GM21786 (cell line): ENCODE results near the gene PCSK2.
"Not testable (repeated sequence)": the region's sequence is repeated elsewhere in the genome, so short reads cannot be mapped to it uniquely, and the experiment has no call there.

Source experiments
- ATAC-seq: cut with Tn5 transposase; IDR thresholded peaks from one replicate; pipeline ENCODE4 v1.9.1; 2021; ENCODE audit not compliant: unreplicated experiment

PCSK2 gene, protein sequence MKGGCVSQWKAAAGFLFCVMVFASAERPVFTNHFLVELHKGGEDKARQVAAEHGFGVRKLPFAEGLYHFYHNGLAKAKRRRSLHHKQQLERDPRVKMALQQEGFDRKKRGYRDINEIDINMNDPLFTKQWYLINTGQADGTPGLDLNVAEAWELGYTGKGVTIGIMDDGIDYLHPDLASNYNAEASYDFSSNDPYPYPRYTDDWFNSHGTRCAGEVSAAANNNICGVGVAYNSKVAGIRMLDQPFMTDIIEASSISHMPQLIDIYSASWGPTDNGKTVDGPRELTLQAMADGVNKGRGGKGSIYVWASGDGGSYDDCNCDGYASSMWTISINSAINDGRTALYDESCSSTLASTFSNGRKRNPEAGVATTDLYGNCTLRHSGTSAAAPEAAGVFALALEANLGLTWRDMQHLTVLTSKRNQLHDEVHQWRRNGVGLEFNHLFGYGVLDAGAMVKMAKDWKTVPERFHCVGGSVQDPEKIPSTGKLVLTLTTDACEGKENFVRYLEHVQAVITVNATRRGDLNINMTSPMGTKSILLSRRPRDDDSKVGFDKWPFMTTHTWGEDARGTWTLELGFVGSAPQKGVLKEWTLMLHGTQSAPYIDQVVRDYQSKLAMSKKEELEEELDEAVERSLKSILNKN

DNA sequence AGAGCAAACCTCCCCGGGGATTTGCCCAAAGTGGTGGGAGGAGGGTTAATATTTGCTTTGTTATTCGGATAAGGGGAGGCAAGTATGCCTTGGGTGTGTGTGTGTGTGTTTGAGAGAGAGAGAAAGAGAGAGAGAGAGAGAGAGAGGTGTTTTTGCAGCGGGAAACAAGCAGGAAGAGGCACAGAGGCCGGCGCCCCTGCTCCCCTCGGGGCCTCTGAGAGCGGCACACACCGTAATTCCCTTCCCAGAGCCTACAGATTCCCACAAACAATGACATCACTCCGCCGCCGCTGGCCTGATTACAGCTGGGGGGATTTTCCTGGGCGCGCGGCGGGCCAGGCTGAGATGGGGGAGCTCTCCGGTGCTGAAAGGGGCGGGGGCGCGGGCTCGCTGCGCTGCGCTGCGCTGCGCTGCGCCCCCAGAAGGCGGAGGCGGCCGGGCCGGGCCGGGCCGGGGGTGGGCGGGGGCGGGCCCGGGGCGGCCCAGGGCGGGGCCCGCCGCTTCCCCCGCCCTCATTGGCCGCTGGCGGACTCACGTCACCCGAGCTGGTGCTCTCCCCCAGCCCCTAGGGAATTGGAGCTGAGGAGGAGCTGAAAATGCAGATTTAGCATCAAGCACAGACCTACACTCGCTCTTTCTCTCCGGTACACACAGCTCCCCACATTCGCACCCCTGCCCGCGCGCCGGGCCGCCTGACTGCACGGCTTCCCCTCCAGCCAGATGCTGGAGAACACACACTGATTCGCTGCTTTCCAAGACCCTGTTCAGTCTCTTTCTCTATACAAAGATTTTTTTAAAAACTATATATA lies at the start of gene PCSK2:
Gene PCSK2, plus strand, starts transcription at position 631 of the 809 bp plus-strand sequence. CDS start 266 bp downstream, outside the sequence.
- ATAC-seq, result no peak

DNA sequence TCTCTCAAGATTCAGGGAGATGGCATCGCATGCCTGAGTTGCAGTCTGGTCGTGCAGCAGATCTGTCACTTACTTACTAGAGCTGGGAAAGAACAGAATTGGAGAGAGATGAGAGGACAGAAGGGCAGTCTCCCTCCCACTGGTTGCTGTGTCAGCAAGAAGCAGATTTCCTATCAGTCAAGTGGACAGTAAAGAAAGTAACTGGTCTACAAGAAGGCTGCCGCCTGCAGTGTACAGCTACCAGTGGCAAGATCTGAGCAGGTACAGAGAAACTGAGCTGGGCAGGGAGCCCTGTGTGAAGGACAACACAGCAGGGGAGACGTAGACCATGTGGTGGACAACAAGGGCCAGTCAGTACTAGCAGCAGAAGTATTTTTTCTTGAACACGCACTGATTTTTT lies 49.5 kb upstream of the PCSK2 start:
- no peak for ATAC-seq

DNA sequence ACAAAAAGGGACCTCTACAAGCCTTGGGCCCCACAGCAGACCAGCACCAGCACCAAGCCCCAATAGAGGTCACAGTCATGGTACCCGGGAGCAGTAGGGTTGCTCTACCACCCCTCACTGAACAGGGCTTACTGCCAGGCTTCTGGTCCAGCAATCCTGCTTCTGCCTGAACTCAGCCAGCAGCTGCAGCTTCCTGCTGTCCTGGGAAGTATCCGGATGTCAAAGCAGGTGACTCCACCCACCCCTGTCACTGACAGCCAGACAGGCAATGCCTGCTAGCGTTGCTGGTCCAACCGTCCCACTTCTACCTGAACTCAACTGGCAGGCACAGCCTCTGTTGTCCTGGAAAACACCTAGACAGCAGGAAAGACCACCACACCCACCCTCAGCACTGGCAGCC lies 47.0 kb upstream of the PCSK2 start:
- ATAC-seq, result no peak

DNA sequence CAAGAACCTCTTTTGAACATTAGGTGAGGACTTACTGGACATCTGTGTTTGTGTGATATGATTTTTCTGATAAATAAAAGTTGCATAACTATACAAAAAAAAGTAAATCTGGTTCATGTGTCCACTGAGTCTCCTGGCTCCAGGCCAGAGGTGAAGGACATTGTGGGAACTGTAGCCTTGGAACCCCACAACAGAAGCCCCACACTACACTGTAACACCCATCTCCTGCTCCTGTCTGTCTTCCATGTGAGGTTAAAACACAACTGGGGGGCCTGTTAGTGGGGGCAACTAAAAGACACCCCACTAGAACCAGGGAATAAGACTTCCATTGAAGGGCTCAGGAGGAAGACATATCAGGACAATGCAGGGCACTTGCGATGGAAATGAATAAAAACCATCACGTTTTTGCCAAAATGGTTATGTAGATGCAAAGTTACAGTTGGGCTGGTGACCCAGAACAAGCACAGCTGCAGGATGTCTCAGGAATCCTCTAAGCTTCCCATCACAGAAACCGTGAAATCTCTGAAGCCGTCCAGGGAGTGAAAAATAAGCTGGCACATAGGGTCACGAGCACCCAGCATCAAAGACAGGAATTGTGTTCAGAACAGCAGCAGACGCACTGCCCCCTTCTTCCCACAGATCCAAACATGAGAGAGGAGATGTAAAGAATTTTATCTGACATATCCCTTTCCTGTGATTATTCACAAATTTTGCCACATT lies 36.7 kb upstream of the PCSK2 start:
- ATAC-seq, result no peak

DNA sequence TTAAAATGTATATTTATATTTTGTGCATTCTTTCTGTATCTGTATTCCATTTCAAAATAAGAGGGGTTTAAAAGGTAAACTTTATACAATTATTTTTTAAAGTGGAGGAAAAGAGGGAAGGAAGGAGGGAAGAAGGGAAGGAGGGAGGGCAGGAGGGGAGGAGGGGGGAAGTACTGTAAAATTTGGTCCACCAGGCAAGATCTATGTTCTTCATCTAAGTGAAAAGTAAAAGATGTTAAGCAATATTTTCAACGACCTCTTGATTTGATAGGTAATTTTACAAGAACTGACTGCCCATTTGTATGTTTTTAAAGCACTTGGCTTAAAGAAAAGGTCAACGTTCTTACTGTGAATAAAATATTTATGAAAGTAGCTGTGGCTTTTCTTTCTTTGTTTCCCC lies 29.8 kb upstream of the PCSK2 start:
- ATAC-seq, result no peak

DNA sequence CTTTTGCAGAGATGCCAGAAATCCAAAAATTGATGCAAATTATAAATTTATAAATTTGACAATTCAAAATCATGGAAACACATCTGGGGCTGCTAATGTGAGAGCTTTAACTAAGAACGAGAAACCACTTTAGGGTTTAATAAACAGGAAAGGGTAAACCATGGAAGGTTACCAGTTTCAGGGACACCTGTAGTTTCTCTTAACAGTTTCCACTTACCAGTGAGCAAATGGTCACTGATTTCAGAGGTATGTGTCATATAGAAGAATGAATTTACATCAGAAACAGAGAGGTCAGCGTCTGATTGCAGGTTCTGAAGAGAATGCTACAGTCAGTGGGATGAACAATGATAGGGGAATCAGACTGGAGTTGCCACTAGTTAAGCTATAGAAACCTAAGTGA lies 24.8 kb upstream of the PCSK2 start:
- ATAC-seq, result no peak

DNA sequence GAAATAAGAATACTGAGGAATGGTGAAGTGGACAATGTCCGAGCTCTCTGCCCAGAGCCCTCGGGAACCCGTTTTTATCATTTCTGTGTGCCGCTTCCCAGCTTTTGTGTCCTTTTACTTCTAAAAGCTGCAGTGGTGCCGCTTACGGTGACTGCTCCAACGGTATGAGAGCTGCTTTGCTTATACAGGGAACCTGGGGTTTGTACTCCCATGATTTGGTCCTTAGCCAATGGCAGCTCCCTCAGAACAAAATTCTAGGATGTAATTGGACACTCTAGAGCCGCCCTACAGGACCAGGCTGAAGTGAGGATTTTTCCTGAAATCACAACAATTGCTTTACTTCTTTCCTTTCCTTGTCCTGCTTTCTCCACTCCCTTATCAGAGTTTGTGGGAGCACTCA lies 24.2 kb upstream of the PCSK2 start:
- no peak for ATAC-seq

DNA sequence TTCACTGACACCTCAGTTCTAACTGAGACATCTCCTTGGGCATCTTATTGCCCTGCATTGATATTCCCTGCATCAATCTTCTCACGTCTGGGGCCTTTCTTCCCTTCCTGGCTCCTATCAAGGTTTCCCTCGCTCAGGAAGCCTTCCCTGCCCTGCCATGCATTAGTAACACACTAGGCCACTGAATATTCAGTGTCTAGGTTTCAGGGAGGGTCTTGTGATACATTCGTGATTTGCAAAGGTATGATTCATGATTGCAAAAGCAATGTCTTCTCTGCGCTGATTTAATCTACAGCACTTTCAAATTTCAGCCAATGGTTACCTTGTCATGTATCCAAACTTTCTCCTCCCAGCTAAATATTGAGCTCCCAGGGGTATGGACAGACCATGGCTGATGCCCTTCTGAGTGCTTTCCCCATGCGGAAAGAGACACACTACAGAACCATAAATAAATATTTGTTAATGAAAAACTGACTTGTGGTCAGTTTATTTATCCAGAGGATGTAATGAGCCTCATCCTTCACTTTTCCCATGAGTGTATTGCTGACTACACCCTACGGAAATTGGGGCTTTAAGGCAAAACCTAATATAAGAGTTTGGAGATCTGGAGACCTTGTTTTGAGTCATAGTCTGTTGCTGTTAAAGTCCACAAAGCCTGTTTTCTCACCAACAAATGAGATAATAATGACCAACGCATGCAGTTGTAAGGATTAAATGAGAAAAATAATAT lies 21.6 kb upstream of the PCSK2 start:
- no peak for ATAC-seq

DNA sequence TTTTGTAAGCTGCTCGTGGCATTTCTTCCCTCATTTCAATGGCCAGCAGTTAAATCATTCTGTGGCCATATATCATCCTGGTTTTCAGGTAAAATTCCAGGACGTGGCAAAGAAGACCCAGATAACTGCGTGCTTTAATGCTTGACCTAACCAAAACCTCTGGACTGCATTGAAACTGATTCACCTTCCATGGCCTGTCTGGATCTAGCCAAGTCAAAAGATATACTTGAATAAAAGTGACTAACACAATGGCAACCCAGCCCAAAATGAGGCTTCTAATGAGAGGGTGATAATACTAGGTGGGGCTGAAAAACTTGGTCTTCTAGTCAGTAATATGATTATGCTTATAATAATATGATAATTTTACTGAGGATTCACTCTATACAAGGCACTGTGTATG lies 16.5 kb upstream of the PCSK2 start:
- no peak for ATAC-seq

DNA sequence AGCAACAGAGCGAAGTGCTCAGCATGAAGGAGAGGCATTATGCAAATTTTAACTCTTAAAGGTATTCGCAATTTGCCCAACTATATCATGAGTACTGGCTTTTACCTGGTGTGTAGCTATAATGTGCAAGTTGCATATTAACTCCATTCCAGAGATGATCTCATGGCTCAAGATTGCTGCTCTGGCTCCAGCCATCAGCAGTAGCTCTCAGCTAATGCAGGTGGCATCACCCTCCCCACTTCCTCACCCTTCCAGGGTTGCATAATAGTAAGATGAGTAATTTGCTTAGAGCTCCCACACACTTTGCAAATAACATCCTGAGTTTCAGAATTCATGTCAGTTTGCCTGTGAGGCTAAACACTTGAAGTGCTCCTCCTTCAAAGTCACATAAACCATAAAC lies 15.9 kb upstream of the PCSK2 start:
- ATAC-seq, result no peak

DNA sequence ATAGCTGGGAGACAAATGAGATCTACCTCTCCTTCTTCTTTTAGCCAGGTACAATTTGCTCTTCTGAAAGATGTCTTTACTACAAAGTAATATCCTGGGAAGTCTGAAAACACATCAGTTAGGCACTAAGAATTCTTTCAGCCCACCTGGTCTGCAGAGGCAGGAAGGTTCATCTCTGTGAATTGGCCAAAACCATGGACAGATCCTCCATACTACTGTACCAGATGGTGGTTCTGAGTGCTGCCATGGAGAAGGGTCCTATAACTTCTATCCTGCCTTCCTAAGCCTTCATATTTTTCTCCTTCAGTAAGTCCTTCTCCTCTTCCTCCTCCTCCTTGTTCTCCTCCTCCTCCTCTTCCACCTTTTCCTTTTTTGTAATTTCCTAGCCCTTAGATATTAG lies 11.7 kb upstream of the PCSK2 start:
- no peak for ATAC-seq

DNA sequence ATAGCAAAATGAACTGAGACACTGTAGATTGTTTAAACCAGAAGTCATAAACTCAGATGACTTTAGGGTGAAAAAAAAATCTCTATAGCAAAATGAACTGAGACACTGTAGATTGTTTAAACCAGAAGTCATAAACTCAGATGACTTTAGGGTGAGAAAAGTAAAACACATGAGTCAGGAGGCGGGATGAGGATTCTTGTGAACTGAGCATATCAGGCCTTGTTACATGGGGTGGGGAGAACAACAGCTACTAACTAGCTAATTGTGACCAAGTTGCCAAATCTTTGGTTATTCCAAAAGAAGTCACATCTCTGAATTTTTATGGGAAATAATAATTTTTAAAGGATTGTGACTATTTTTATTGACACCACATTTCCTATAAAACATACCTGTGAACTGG lies 7.0 kb upstream of the PCSK2 start:
- not testable (repeated sequence) for ATAC-seq

DNA sequence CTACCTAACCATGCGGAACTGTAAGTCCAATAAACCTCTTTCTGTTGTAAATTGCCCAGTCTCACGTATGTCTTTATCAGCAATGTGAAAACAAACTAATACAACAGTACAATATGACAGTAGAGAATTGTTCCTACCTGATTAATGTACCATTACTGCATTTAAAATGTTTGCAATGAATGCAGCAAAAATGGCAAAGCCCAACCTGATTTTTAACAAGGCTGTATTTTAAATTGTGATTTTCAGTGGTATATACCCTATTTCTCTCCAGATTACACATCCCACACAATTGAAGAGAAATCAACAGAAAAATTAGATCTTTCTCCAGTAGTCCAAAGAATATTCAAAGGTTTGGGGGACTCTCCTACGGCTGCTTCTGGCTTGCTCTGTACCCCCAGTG lies 3.3 kb upstream of the PCSK2 start:
- ATAC-seq, result no peak

DNA sequence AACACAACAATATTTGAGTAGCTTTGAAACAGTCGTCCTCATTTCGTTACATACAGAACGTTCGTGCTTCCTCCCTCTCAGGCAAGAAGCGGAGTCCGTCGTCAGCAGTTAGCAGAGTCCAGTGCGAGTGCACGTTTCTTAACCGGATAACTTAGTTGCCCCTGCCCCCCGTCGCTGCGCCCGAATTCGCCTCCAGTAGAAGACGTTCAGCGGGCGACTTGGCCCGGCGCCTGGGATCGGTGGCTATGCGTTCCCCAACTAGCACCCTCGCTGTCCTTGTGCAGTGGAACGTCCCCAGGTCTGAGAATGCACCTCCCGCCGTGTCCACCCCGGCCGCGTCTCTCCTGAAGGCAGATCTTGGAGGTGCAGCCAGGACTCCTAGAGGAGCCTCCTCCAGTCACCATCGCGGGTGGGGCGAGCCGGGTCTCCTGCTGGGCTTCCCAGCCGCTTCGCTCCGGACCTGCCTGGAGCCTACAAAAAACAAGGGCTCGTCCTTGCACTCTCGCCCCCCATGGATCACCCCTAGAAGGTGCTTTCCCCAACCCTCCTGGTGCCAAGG lies 910 bp upstream of the PCSK2 start:
- no peak for ATAC-seq

DNA sequence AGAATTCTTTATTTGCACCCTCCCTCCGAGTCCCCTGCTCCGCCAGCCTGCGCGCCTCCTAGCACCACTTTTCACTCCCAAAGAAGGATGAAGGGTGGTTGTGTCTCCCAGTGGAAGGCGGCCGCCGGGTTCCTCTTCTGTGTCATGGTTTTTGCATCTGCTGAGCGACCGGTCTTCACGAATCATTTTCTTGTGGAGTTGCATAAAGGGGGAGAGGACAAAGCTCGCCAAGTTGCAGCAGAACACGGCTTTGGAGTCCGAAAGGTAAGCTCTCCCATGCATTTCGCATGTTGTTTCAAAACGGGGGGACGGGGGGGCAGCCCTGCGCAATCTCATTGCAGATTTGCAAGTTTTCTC lies 357 bp downstream of the PCSK2 start:
- no peak for ATAC-seq

DNA sequence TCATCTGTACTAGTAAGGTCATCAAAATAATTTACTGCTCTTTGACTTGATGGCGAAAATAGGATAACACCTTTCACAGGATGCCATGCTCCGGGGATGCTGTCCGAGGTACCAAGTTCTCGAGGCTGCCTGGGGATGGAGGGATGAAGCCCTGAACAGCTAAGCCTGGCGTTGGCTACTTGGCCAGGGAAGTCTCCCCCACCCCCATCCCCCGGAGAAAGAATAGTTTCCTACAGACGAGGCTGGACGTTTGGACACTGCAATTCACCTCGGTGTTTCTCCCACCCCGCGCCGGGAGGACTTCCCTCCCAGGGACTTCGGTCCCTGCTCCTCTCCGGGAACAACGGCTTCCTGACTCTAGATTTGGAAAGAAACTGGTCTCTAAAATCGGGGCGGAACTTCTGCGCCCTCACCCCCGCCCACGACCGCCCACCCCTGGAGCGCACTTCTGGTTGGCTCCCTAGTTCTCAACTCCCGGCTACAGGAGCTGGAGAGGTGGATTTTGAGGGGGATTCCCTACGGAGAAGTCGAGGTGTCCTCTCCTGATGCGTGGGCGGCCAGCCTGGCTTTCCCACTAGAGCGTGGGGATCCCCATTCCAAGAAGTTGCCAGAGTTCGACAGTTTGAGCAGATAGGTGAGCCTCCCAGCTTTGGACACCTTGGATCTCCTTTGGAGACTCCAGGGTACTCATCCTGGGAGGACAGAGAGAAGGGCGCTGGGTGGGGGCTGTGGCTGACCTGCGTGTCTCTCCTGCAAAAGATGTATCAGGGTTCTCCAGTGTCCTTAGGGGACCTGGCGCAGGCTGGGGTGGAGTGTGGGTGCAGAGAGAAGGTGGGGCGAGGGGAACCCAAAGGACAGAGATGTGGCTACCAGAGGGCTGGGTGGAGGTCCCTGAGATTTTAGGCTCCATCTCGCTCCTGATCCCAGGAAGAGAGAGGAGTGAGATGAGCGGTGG lies 1.1 kb downstream of the PCSK2 start:
- no peak for ATAC-seq

DNA sequence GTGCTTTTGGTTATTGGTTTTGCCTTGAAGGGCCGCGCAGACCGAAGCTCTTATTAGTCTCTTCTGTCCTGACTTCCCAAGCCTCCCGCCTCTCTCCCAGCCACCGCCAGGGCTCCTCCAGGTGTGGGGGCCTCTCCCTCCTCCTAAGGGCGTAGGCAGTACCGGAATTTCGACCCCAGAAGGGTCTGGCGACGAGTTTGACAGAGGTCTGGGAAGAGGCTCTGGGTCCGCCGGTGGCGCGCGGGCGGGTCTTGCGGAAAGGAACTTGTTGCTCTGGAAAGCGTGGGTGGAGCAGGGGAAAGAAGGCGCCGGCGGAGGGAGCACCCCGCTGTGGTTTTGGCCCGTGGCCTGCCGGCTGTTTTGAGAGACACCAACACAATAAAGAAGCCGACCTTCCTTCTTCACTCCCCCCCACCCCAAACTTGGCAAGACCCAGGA lies 1.8 kb downstream of the PCSK2 start:
- no peak for ATAC-seq

DNA sequence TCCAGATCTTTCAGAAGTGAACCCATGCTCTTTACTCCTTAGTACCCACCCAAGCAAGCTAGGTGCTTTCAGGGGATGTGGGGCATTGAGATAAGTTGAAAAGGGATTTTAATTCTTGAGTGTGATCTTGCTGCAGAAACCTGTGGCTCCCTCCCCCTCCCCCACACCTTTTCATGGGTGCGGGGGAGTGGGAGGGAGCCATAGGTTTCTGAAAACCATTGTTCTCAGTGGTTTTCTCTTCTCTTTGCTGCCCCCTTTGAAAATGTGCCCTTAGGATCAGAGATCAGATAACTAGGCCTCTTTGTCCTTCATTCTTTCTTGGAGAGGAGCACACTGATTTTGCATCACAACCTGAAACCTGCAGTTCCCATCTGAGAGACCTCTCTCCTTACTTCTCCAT lies 2.4 kb downstream of the PCSK2 start:
- no peak for ATAC-seq

DNA sequence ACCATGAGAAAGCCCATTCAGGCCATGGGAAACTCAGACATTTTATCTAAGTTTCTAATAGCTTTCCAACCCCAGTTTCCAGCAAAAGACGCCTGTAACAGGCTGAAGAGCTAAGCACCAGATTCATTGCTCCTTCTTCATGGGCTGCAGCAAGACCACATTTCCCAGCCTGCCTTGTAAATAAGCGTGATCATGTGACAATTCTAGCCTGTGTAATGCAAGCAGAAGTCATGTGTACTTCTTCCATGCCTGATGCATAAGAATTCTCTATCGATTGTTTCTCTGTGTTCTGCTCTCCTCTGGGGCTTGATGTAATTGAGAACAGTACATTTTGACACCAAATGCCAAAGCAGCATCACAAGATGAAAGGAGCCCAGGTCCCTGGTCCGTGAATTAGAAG lies 6.8 kb downstream of the PCSK2 start:
- ATAC-seq, result no peak
